Ishikawa (cell line): ENCODE measurements around the gene TNFAIP8L3.

Experiments
- CEBPB ChIP-seq: IDR thresholded peaks from 2 replicates; pipeline ENCODE4 v1.6.1; 2012
- CREB1 ChIP-seq: IDR thresholded peaks from 2 replicates; pipeline ENCODE4 v1.6.1; 2012; ENCODE audit warnings: low read depth
- EGR1 ChIP-seq: IDR thresholded peaks from 2 replicates; pipeline ENCODE4 v1.6.1; 2012
- EP300 ChIP-seq: IDR thresholded peaks from 2 replicates; pipeline ENCODE4 v1.6.1; 2012; ENCODE audit warnings: borderline replicate concordance
- FOXM1 ChIP-seq: IDR thresholded peaks from 2 replicates; pipeline ENCODE4 v1.6.1; 2012; ENCODE audit warnings: low read depth, borderline replicate concordance
- ZBTB7A ChIP-seq: IDR thresholded peaks from 2 replicates; pipeline ENCODE4 v1.6.1; 2012; ENCODE audit warnings: low read depth
- TF ChIP-seq, protein P1 (sequence below): IDR thresholded peaks from 2 replicates; pipeline ENCODE4 v1.6.1; 2012

DNA sequence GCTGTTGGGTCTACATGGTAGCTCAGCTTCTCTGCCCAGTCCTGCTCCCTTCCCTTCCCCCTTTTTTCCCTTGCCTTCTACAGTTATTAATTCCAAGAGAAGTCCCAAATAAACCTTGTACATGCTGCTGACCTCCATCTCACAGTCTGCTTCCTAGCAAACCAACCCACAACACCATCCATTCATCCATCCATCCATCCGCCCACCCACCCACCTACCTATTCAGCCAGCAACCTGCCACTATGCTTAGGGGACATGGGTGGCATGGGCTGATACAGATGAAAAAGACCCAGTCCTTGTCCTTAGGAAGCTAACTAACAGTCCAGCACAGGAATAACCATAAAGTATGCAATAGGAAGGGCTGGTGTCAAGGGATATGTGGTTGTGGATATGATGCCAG lies 5.7 kb downstream of the TNFAIP8L3 start:
- TF ChIP-seq CREB1 (no peak), EGR1 (no peak), FOXM1 (no peak), EP300 (no peak), ZBTB7A (no peak), CEBPB (no peak)
- TF ChIP-seq, protein P1, sequence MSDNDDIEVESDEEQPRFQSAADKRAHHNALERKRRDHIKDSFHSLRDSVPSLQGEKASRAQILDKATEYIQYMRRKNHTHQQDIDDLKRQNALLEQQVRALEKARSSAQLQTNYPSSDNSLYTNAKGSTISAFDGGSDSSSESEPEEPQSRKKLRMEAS: no peak
